RCC 7860 (cell line): ENCODE data around the gene RNF6.
A peak's percentile ranks its signal among the peaks of the same experiment; 100 is the strongest.
"Not testable (repeated sequence)": the region's sequence is repeated elsewhere in the genome, so short reads cannot be mapped to it uniquely, and the experiment has no call there.

Experiments used
- DNase-seq: peaks from one replicate; pipeline ENCODE4 v3.0.0-alpha.2; 2015; ENCODE audit warnings: low spot score
- FAIRE-seq: peaks from 2 replicates; lab custom pipeline; 2012; peaks lifted over from hg19 to GRCh38; lab: Jason Lieb, UNC

The RNF6 gene

GRCh38 chr13:26221721-26222519, at the start of gene RNF6:
RNF6 (minus strand) TSS chr13:26222314; CDS start chr13:26219649, 2,665 bp downstream.
- DNase-seq = peak; percentile 94

DNA sequence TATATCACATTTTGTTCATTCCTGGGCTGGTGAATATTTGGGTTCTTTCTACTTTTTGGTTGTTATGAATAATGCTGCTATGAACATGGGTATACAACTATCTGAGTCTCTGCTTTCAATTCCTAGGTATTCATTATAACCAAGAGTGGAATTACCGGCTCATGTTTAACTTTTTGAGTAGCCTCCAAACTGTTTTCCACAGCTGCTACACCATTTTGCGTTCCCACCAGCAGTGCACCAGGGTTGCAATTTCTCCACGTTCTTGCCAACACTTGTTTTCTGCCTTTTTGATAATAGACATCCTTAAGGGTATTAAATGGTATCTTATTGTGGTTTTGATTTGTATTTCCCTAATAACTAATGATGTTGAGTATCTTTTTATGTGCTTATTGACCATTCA, 48.6 kb upstream of the RNF6 start:
- DNase-seq (no peak), FAIRE-seq (no peak)

More at GRCh38 chr13:26221721-26222519, at the start of gene RNF6:
- peak; percentile 79 for FAIRE-seq

DNA sequence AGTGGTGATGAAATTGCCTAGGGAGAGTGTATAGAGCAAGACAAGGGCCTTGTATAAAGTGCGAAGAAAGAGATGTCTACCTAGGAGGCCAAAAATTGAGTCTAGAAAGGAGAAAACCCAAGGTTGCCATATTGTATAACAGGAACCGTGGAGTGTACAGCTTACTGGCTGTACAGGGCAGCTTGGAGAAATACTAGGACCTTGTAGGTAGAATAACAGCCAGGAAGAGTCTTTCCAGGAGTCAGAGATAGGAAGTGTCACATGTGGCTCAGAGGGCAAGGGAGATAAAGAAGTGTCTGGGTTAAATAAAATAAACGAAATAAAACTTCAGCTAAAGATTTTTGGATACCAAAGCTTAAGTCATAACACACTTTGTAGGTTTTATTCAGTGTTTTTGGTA, 44.2 kb upstream of the RNF6 start:
- FAIRE-seq (no peak), DNase-seq (no peak)

DNA sequence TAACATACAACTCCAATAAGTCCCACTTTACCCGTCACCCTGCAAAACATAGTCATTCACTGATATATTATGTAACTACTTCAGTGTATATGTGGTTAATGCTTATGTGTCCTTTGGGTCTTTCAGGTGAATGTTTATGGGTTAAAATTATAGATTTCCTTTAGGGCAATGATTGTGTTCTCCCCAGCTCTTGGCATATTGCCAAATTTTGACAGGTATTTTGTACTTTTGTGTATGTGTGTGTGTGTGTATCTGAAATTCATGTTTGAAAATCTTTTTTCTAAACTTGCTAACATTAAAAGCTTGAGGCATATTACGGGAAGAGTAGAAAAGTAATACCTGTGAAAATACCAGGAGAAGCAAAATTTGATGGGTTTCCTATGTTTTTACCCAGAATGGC, 40.0 kb upstream of the RNF6 start:
- FAIRE-seq = no peak
- DNase-seq = no peak

- no peak for DNase-seq
- no peak for FAIRE-seq
Observed at GRCh38 chr13:26259634-26260033, 37.5 kb upstream of the RNF6 start.

- FAIRE-seq (no peak), DNase-seq (no peak)
Observed at GRCh38 chr13:26257049-26257448, 34.9 kb upstream of the RNF6 start.

GRCh38 chr13:26255691-26256277, 33.7 kb upstream of the RNF6 start:
- DNase-seq (no peak), FAIRE-seq (peak; percentile 35)

DNA sequence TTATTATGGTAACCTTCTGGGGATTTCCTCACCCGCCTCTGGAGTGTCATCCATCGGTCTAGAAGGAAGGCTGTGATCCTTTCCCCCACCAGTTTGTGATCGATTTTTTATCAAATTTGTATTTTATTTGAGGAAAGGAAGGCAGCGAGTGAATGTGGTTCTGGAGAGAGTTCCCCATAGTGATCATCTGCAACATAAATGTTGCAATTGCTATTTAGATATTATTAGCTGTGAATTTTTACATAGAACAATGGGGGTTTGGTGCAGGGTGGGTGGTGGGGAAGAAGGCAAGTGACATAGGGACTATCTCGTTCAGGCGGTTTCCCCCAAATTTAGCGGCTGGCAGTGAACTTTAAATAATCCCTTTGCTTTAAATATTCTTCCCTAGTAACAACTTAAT, 33.0 kb upstream of the RNF6 start:
- no peak for DNase-seq
- no peak for FAIRE-seq

- DNase-seq = peak; percentile 4
- no peak for FAIRE-seq
Observed at GRCh38 chr13:26254583-26255111, 32.5 kb upstream of the RNF6 start.

DNA sequence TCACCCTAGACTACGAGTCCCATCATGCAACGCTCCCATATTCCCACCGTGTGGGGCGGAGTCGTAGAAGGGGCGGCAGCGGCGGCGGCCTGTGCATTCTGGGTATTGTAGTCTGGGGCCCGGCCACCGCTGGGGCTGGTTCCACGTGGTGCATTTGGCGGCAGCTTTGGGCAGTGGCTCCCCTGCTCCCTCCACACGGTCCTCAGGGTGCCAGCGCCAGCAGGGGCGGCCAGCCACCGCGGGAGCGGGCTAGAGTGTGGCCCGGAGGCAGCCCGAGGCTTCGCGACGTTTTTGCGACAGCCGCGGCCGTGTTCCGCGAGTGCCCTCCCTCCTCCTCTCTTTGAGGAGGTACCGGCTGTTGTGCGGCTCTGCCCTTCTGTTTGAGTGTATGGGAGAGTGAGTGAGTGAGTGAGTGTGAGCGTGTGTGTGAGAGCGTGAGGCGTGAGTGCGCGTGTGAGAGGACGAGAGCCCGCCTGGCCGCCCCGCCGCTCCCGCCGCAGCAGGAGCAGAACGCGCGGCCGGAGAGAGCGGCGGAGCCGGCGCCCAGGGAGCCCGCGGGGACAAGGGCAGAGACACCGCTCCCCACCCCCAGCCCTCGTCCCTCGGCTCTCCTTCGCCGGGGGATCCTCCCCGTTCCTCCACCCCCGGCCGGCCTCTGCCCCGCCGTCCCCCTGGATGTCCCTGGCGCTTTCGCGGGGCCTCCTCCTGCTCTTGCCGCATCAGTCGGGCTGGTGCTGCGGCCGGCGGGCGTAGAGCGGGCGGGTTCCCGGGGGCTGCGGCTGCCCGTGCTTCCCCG, 31.9 kb upstream of the RNF6 start, which contains the start of gene CDK8:
TSS of gene CDK8 (plus strand) at position 343 of the 796 bp plus-strand sequence. CDS start 513 bp downstream, outside the sequence.
- FAIRE-seq = peak; percentile 12
- DNase-seq = peak; percentile 78

DNA sequence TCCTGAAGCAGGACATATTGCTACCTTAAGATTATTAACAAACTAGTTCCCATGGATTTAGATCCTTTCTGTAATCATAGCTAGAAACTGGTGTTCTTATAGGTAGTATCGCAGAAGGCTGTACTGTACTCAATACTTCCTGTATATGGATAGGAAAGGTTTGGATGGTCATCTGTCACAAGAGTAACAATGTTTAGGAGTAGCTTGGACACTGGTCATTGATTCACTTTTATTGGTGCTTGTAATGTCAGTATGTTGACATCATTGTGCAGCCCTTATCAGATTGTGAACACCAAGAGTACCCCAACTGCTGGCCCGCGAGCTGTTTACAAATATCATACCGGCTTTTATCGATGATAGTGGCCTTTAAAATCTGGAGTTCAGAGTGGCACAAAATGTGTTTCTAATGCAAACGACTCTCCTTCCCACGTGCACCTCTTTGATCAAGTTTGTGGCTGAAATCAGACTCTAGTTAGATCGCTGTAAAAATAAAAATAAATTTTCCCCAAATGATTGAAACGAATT, 31.2 kb upstream of the RNF6 start:
- DNase-seq (no peak), FAIRE-seq (no peak)

DNA sequence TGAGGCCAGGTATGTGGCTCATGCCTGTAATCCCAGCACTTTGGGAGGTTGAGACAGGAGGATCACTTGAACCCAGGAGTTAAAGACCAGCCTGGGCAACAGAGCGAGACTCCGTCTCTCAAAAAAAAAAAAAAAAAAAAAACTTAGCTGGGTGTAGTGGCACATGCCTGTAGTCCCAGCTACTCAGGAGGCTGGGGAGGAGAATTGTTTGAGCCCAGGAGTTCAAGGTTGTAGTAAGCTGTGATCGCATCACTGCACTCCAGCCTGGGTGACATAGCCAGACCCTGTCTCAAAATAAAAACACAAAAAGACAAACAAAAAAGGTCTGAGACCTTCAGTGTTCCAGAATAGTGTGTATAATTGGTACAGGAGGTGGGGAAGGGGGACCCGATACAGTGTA, 29.9 kb upstream of the RNF6 start:
- DNase-seq, FAIRE-seq: not testable (repeated sequence)

GRCh38 chr13:26249551-26249950, 27.4 kb upstream of the RNF6 start:
- DNase-seq (no peak), FAIRE-seq (no peak)

DNA sequence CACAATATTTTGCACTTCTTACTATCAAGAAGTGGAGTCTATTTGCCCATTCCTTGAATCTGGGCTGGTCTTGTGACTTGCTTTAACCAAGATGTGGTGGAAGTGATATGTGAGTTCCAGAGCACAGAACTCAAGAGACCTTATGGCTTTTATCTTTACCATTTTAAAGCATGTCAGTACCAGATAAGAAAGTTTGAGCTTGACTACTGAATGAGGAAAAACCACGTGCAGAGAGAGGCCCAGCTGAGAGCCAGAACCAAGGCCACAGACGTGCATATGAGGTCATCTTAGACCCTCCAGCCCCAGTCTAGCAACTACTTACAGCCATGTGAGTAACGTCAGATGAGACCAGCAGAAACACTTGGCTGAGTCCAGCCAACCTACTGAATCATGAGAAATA, 25.5 kb upstream of the RNF6 start:
- DNase-seq = no peak
- no peak for FAIRE-seq

- FAIRE-seq (no peak), DNase-seq (no peak)
Observed at GRCh38 chr13:26247011-26247410, 24.9 kb upstream of the RNF6 start.

DNA sequence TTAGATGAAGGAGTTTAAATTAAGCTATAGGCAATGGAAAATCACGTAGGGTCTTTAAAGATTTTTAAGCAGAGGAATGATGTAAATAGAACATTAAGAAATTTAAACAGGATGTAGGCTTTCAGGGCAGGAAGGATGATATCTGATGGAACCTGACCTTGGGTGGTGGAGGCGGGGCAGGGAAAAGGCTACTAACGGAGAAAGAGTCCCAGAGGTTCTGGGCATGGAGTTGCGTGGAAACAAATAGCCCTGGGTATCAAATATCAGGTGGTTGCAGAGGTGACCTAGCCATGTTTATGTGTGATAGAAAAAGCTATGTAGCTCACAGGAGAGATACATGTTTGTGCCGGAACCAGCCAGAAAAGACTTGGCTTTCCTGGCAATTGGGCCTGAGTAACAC, 24.0 kb upstream of the RNF6 start:
- FAIRE-seq = no peak
- no peak for DNase-seq

DNA sequence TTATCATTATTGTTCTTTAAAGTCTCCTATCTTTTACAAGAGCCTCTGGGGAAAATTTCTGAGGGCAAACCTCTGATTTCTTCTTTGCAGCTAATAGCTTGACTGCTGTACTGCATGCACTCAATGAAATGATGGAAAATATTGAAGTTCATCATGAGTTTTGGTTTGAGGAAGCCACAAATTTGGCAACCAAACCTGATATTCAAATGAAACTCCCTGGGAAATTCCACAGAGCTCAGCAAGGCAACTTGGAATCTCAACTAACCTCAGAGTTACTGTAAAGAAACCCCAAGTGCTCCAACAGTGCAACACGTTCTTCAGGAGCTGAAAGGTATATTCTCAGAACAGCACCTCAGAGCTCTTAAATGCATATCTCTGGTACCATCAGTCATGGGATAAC, 14.2 kb upstream of the RNF6 start:
- DNase-seq = no peak

DNA sequence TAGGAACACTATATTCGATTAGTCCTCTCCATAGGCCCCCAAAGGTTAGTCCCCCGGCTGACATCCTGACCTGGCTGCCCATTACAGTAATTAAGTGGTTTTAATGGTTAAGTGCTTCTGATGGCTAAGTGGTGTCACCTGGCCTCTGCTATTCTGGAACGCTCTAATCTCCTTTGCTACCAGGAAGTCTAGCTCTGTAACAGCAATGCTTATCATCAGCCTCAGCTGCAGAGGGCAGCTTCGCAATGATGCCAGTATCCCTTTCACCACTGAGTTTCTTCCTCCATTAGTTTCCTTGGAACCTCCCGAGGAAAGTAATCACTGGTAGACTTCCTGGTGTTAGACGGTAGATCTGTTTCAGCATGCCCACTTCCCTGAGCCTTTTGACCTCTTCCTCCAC, 8.6 kb upstream of the RNF6 start:
- no peak for DNase-seq
- FAIRE-seq = no peak

More for the DNA sequence above, 14.2 kb upstream of the RNF6 start:
- FAIRE-seq = no peak

- DNase-seq = no peak
Observed at GRCh38 chr13:26229080-26229615, 7.0 kb upstream of the RNF6 start.

DNA sequence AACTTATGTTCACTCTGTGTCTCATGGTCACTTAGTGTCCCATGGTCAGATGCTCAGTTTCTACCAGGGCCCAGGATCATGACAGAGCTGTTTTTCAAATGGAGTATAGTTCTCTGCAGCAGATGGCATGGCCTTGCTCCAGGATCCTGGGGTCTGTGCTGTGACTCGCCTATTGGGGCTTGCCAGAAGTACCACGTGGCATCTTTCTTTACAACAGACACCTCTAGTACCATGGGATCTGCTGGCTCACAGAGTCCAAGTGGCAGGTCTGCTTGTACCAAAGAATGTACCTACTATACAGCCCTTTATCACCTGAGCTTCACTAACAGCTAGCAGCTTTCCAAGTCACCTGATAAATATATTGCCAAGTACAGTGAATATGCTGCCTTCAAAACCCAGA, 6.0 kb upstream of the RNF6 start:
- FAIRE-seq = no peak

More at GRCh38 chr13:26229080-26229615, 7.0 kb upstream of the RNF6 start:
- FAIRE-seq = no peak

More for the DNA sequence above, 6.0 kb upstream of the RNF6 start:
- DNase-seq = no peak
